Breast epithelium (tissue), 4 donors: ENCODE measurements around the gene TANGO6. TPM values are rescaled to one million over a fixed set of nuclear protein-coding genes. Genes with fewer than 3 reads are reported as not detected.

Experiments
- DNase-seq, 2 donors: peaks; one replicate each; pipeline ENCODE4 v3.0.0-alpha.2; 2019; ENCODE audit warnings: low spot score in 2 of 2
- H3K27ac ChIP-seq, 2 donors: fragments of 200-600 bp; sonication (generic) in 1 of 2; one replicate each; pipeline ENCODE4 v1.5.1; 2016 to 2019; ENCODE audit warnings: mild to moderate bottlenecking in 1 of 2
- H3K27me3 ChIP-seq, 2 donors: fragments of 200-600 bp; sonication (generic) in 1 of 2; one replicate each; pipeline versions ENCODE4 v1.5.1 to v1.6.0; 2017 to 2019; ENCODE audit warnings: control low read depth in 1 of 2, mild to moderate bottlenecking in 1 of 2
- H3K36me3 ChIP-seq: fragments of 200-600 bp; one replicate; pipeline ENCODE4 v1.5.1; 2019
- H3K4me1 ChIP-seq, 2 donors: fragments of 200-600 bp; sonication (generic); one replicate each; pipeline ENCODE4 v1.5.1; 2016 to 2019; ENCODE audit warnings: control low read depth in 1 of 2
- H3K4me3 ChIP-seq, 3 donors: fragments of 200-600 bp; sonication (generic); 1 replicate in 2 of 3; 2 replicates in 1 of 3; pipeline ENCODE4 v1.5.1; 2016 to 2019; ENCODE audit warnings: mild to moderate bottlenecking in 3 of 3, moderate library complexity in 2 of 3
- H3K9me3 ChIP-seq, 2 donors: fragments of 200-600 bp; sonication (generic) in 1 of 2; one replicate each; pipeline ENCODE4 v1.5.1; 2016 to 2019; ENCODE audit warnings: control low read depth in 1 of 2
- POLR2A ChIP-seq: fragments of 450-650 bp; IDR thresholded peaks from one replicate; pipeline ENCODE4 v1.6.1; 2016; ENCODE audit warnings: antibody characterized with exemption, mild to moderate bottlenecking, moderate library complexity
- POLR2AphosphoS5 ChIP-seq, 3 donors: sonication (generic); formaldehyde crosslinking; IDR thresholded peaks; one replicate each; pipeline ENCODE4 v1.6.1; 2017; ENCODE audit warnings: antibody characterized with exemption in 3 of 3
- intact Hi-C: fragments of 100-400 bp; cut with DNase I; formaldehyde crosslinking; loops from one replicate; pipeline ENCODE4 v1.15.1; 2023; ENCODE audit warnings: low total_unique reads
- total RNA-seq, 3 donors: library from RNA; depleted of rRNA; stranded (reverse); fragments of >200 nt; gene quantifications; one replicate each; pipeline ENCODE4 v1.1.0, GENCODE V29; 2016
- TF ChIP-seq, protein P1 (sequence below), 3 donors: fragments of 450-650 bp; IDR thresholded peaks; one replicate each; pipeline ENCODE4 v1.5.1; 2016 to 2017; ENCODE audit warnings: antibody characterized with exemption in 3 of 3, mild to moderate bottlenecking in 3 of 3, moderate library complexity in 3 of 3

Gene TANGO6
- total RNA-seq, 3 donors from 2014 or later = 13.4 to 26.1 (median 24.6) TPM

DNA sequence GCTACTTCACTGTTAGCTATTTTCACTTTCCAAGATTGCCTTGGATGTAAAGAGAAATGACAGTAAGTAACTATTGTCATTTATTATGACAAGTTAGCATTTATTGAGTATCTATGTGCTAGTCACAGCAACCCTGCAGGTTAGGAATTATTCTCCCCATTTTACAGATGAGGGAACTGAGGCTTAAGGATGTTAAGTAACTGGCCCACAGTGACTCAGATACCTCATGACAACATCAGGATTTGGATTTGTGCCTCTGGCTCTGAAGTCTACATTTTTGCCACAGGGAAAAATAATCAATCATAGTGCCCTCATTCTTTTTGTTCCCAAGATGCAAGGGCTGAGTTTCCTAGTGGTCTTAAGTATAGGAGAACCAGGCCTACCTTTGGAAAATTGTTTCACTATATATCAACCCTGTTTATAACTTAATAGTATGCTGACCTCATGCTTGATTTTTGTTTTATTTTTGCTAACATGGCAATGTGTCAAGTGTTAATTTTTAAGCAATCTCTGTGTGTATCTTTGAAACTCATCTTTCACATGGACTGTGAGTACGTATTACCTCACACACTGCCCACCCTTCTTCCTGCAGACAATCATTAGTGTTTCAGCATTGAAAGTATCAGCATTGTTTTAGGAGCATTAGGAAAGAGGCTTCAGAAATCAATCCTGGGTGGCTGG is 105.0 kb downstream of the TANGO6 start:
- H3K27ac ChIP-seq = no peak overlapping the region
- H3K4me3 ChIP-seq = no peak overlapping the region
- no peaks in the 10 kb centered on the region for H3K27me3 ChIP-seq
- H3K9me3 ChIP-seq = peaks cover 7 to 8% of the 10 kb centered on the region in 2 donors
- no peaks in the 10 kb centered on the region for H3K4me1 ChIP-seq
- intact Hi-C loops = no loop called here
- TF ChIP-seq POLR2AphosphoS5 (IDR thresholded peaks at IDR 0.05) (no peak), POLR2A (no peak)
- TF ChIP-seq, protein P1, sequence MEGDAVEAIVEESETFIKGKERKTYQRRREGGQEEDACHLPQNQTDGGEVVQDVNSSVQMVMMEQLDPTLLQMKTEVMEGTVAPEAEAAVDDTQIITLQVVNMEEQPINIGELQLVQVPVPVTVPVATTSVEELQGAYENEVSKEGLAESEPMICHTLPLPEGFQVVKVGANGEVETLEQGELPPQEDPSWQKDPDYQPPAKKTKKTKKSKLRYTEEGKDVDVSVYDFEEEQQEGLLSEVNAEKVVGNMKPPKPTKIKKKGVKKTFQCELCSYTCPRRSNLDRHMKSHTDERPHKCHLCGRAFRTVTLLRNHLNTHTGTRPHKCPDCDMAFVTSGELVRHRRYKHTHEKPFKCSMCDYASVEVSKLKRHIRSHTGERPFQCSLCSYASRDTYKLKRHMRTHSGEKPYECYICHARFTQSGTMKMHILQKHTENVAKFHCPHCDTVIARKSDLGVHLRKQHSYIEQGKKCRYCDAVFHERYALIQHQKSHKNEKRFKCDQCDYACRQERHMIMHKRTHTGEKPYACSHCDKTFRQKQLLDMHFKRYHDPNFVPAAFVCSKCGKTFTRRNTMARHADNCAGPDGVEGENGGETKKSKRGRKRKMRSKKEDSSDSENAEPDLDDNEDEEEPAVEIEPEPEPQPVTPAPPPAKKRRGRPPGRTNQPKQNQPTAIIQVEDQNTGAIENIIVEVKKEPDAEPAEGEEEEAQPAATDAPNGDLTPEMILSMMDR (IDR thresholded peaks at IDR 0.05) = no peak
- no peaks in the 10 kb centered on the region for H3K36me3 ChIP-seq
- DNase-seq = no peak

DNA sequence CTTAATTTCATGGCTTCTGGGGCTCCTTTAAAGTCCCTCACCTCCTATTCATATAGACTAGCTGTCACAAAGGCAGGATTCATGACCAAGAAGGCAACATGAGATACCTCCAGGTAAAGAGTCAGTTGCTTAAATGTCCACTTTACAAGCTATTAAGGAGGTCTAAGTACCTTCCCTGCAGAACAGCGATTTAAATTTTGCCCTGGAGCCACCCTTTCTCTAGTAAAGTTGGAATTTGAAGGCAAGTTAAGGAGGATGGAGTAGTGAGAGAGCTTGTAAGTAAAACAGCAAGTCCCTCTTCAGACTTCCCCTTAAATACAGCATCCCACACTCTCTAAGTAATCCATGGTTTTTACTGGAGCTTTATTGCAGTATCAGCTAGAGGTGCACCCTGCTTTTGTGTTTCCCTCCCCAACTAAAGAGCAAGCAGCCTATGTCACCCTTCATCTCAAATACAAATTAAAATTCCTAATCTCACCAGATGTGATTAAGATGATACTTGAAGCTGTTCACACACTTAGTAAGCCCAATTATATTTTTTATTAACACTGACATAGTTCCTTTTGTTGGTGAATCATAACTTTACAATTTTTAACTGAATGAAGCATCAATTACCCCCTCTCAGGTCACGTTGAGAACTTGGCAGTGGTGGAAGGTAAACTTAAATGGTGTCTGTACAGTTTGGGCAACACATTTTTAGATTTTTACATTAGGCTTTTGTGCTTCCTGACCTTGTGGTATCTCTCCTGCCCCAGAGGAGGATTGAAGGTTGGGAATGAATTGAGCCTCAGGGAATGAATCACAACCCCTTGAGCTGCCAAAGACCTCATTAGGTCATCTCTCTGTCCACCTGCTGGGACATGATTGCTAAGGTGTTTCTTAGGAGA is 108.9 kb downstream of the TANGO6 start:
- Histone ChIP-seq H3K27me3 (no peaks in the 10 kb centered on the region), H3K4me3 (no peak overlapping the region), H3K36me3 (no peaks in the 10 kb centered on the region), H3K4me1 (no peaks in the 10 kb centered on the region), H3K27ac (no peak overlapping the region), H3K9me3 (no peaks in the 10 kb centered on the region)
- intact Hi-C loops = no loop called here
- DNase-seq = no peak
- no peak for TF ChIP-seq POLR2AphosphoS5 (IDR thresholded peaks at IDR 0.05)
- no peak for TF ChIP-seq POLR2A
- TF ChIP-seq, protein P1 (IDR thresholded peaks at IDR 0.05) = no peak

DNA sequence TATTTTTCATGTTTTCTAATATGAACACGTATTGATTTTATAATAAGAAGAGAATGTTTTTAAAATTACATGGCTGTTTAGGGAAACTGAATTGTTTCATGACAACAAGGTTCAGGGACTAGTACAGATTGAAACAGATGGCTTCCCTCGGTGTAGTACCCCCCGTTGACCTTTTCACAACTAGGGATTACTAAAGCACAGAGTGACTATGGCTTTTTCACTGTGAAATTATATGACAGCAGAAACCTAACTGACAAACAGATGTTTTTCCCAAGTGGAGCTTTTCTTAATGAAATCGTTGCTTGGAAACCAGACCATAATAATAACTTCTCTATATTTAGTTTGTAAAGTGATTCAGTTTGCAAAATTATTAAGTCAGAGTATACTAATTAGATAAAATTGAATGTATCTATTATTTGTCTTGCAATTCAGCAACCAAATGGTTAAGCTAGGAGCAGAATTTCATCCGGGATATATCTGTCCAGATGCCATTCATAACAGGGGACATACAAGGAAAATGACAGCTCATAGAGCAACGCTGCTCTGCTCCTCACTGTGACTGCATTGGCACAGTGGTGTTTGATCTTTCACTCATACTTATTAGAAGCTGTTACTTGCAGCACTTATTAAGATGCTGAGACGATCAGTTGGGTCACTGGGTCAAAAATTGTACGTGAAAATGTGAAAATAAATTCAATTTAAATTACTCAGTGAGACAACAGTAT is 111.7 kb downstream of the TANGO6 start:
- TF ChIP-seq POLR2A = no peak
- no peak for TF ChIP-seq POLR2AphosphoS5 (IDR thresholded peaks at IDR 0.05)
- TF ChIP-seq, protein P1 (IDR thresholded peaks at IDR 0.05) = no peak
- no peaks in the 10 kb centered on the region for H3K27me3 ChIP-seq
- no peak for DNase-seq
- H3K4me1 ChIP-seq = no peaks in the 10 kb centered on the region
- intact Hi-C loops = no loop called here
- H3K9me3 ChIP-seq = no peaks in the 10 kb centered on the region
- no peaks in the 10 kb centered on the region for H3K36me3 ChIP-seq
- H3K4me3 ChIP-seq = no peak overlapping the region
- no peak overlapping the region for H3K27ac ChIP-seq

GRCh38 chr16:68960910-68961309 is 117.6 kb downstream of the TANGO6 start:
- DNase-seq = no peak
- no peak overlapping the region for H3K4me3 ChIP-seq
- H3K9me3 ChIP-seq = no peaks in the 10 kb centered on the region
- no peaks in the 10 kb centered on the region for H3K4me1 ChIP-seq
- H3K27ac ChIP-seq = no peak overlapping the region
- TF ChIP-seq, protein P1 (IDR thresholded peaks at IDR 0.05) = no peak
- TF ChIP-seq POLR2A = no peak
- TF ChIP-seq POLR2AphosphoS5 (IDR thresholded peaks at IDR 0.05) = no peak
- H3K36me3 ChIP-seq = no peaks in the 10 kb centered on the region
- intact Hi-C loops = no loop called here
- H3K27me3 ChIP-seq = no peaks in the 10 kb centered on the region
